Testis (tissue), 2 donors: Measurements from ENCODE around the gene GPR132.

Experiments
- POLR2A ChIP-seq: fragments of 450-650 bp; IDR thresholded peaks from one replicate; pipeline ENCODE4 v1.6.1; 2017; ENCODE audit warnings: antibody characterized with exemption, mild to moderate bottlenecking, moderate library complexity
- TF ChIP-seq, protein P1 (sequence below), 3 experiments: fragments of 450-650 bp in 2 of 3; fragments of 200-600 bp in 1 of 3; sonication (generic) in 1 of 3; IDR thresholded peaks; one replicate each; pipeline ENCODE4 v1.5.1; 2016 to 2019; ENCODE audit warnings: antibody characterized with exemption in 3 of 3, mild to moderate bottlenecking in 2 of 3, moderate library complexity in 1 of 3

- TF ChIP-seq, protein P1, sequence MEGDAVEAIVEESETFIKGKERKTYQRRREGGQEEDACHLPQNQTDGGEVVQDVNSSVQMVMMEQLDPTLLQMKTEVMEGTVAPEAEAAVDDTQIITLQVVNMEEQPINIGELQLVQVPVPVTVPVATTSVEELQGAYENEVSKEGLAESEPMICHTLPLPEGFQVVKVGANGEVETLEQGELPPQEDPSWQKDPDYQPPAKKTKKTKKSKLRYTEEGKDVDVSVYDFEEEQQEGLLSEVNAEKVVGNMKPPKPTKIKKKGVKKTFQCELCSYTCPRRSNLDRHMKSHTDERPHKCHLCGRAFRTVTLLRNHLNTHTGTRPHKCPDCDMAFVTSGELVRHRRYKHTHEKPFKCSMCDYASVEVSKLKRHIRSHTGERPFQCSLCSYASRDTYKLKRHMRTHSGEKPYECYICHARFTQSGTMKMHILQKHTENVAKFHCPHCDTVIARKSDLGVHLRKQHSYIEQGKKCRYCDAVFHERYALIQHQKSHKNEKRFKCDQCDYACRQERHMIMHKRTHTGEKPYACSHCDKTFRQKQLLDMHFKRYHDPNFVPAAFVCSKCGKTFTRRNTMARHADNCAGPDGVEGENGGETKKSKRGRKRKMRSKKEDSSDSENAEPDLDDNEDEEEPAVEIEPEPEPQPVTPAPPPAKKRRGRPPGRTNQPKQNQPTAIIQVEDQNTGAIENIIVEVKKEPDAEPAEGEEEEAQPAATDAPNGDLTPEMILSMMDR (IDR thresholded peaks at IDR 0.05): no peak
- TF ChIP-seq POLR2A: no peak
These were observed 5.2 kb downstream of the GPR132 start for GRCh38 chr14:105059925-105060565.
